ENCODE results near the gene ST8SIA4. TPM values are rescaled to one million over a fixed set of nuclear protein-coding genes. Genes with fewer than 3 reads are reported as not detected.

ST8SIA4 gene
- total RNA-seq, 4 donors from 2014 or later = 0.37 to 6.0 (median 2.2) TPM

- peaks cover 0 to 16% (median 0%) of the 10 kb centered on the region in 4 donors for H3K4me1 ChIP-seq
- TF ChIP-seq EP300 (IDR thresholded peaks at IDR 0.05; ENCODE audit: low read depth) (no peak), POLR2AphosphoS5 (IDR thresholded peaks at IDR 0.05) (no peak), POLR2A (IDR thresholded peaks at IDR 0.05) (no peak)
- TF ChIP-seq, protein P1, sequence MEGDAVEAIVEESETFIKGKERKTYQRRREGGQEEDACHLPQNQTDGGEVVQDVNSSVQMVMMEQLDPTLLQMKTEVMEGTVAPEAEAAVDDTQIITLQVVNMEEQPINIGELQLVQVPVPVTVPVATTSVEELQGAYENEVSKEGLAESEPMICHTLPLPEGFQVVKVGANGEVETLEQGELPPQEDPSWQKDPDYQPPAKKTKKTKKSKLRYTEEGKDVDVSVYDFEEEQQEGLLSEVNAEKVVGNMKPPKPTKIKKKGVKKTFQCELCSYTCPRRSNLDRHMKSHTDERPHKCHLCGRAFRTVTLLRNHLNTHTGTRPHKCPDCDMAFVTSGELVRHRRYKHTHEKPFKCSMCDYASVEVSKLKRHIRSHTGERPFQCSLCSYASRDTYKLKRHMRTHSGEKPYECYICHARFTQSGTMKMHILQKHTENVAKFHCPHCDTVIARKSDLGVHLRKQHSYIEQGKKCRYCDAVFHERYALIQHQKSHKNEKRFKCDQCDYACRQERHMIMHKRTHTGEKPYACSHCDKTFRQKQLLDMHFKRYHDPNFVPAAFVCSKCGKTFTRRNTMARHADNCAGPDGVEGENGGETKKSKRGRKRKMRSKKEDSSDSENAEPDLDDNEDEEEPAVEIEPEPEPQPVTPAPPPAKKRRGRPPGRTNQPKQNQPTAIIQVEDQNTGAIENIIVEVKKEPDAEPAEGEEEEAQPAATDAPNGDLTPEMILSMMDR (IDR thresholded peaks at IDR 0.05) = no peak
- WGBS, 2 donors (ENCODE audit: low coverage in 1 of 2) = 71 to 79% methylated on average over 5 of the region's 5 CpGs
These were observed 4.4 kb downstream of the ST8SIA4 start for GRCh38 chr5:100898504-100899346.

GRCh38 chr5:100896054-100896453 lies 7.0 kb downstream of the ST8SIA4 start:
- in situ Hi-C loops (cut with MboI; ENCODE audit: low pct_ligation_motif_present in 1 of 4, low pct_unique_long_range_greater_than_20kb in 1 of 4, low sequenced_read_pairs in 3 of 4) (no loop called here), intact Hi-C loops (cut with DNase I; ENCODE audit: low total_unique reads) (no loop called here)
- Histone ChIP-seq H3K27ac (no peak overlapping the region), H3K4me1 (peaks cover 0 to 14% (median 0%) of the 10 kb centered on the region in 4 donors), H3K27me3 (peaks cover 14% of the 10 kb centered on the region), H3K9me3 (no peaks in the 10 kb centered on the region), H3K36me3 (no peaks in the 10 kb centered on the region), H3K4me3 (no peak overlapping the region)
- TF ChIP-seq POLR2AphosphoS5 (IDR thresholded peaks at IDR 0.05) (no peak), POLR2A (IDR thresholded peaks at IDR 0.05) (no peak), EP300 (IDR thresholded peaks at IDR 0.05; ENCODE audit: low read depth) (no peak)
- TF ChIP-seq, protein P1 (IDR thresholded peaks at IDR 0.05) = no peak
- no peak for DNase-seq
- 71 to 80% methylated on average over 2 of the region's 2 CpGs for WGBS, 2 donors (ENCODE audit: low coverage in 1 of 2)

More at GRCh38 chr5:100898504-100899346, 4.4 kb downstream of the ST8SIA4 start:
- H3K27ac ChIP-seq = peak overlapping the region in 2 of 4 donors; percentile 24 to 78
- no peak overlapping the region for H3K4me3 ChIP-seq
- H3K9me3 ChIP-seq = no peaks in the 10 kb centered on the region
- intact Hi-C loops (cut with DNase I; ENCODE audit: low total_unique reads) = no loop called here
- peaks cover 36% of the 10 kb centered on the region for H3K27me3 ChIP-seq
- no peaks in the 10 kb centered on the region for H3K36me3 ChIP-seq
- no peak for DNase-seq
- in situ Hi-C loops (cut with MboI; ENCODE audit: low pct_ligation_motif_present in 1 of 4, low pct_unique_long_range_greater_than_20kb in 1 of 4, low sequenced_read_pairs in 3 of 4) = no loop called here

DNA sequence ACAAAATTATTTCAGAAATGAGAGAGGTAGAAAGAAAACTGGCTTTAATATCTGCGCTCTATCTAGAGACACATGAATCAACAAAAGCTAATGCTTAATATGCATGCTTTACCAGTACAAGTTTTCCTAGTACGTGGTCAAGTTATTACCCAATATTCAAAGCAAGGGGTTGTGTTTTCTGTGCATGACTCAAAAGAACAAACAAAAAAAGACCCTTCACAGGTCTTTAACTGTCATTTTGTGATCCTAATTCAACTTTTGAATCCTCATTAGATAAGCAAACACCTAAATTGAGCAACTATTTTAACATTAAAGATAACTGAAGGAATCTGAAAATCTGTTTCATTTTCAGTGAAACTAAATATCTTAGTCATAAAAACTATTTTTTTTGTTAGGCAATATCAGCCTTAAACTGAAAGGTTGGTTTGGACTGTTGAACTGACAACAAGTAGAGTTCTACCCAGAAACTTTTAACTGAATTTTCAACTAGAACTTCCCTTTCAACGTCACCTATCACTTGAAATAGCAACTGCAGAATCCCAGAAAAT lies 12.5 kb downstream of the ST8SIA4 start:
- H3K36me3 ChIP-seq = no peaks in the 10 kb centered on the region
- no peaks in the 10 kb centered on the region for H3K4me1 ChIP-seq
- in situ Hi-C loops (cut with MboI; ENCODE audit: low pct_ligation_motif_present in 1 of 4, low pct_unique_long_range_greater_than_20kb in 1 of 4, low sequenced_read_pairs in 3 of 4) (no loop called here), intact Hi-C loops (cut with DNase I; ENCODE audit: low total_unique reads) (no loop called here)
- no peaks in the 10 kb centered on the region for H3K27me3 ChIP-seq
- no peak for TF ChIP-seq EP300 (IDR thresholded peaks at IDR 0.05; ENCODE audit: low read depth)
- TF ChIP-seq, protein P1 (IDR thresholded peaks at IDR 0.05) = no peak
- no peak for TF ChIP-seq POLR2A (IDR thresholded peaks at IDR 0.05)
- TF ChIP-seq POLR2AphosphoS5 (IDR thresholded peaks at IDR 0.05) = no peak
- no peak for DNase-seq
- H3K4me3 ChIP-seq = peak overlapping the region in 1 of 4 donors; percentile 24
- 37 to 61% methylated on average over 3 of the region's 3 CpGs for WGBS, 2 donors (ENCODE audit: low coverage in 1 of 2)
- no peaks in the 10 kb centered on the region for H3K9me3 ChIP-seq
- peak overlapping the region in 3 of 4 donors; percentile 31 to 45 (median 40) for H3K27ac ChIP-seq

GRCh38 chr5:100889896-100890295 lies 13.2 kb downstream of the ST8SIA4 start:
- H3K4me3 ChIP-seq = peak overlapping the region in 1 of 4 donors; percentile 24
- DNase-seq = no peak
- intact Hi-C loops (cut with DNase I; ENCODE audit: low total_unique reads) = no loop called here
- no peaks in the 10 kb centered on the region for H3K9me3 ChIP-seq
- in situ Hi-C loops (cut with MboI; ENCODE audit: low pct_ligation_motif_present in 1 of 4, low pct_unique_long_range_greater_than_20kb in 1 of 4, low sequenced_read_pairs in 3 of 4) = no loop called here
- TF ChIP-seq, protein P1 (IDR thresholded peaks at IDR 0.05) = no peak
- TF ChIP-seq EP300 (IDR thresholded peaks at IDR 0.05; ENCODE audit: low read depth) (no peak), POLR2AphosphoS5 (IDR thresholded peaks at IDR 0.05) (no peak), POLR2A (IDR thresholded peaks at IDR 0.05) (no peak)
- WGBS, 2 donors (ENCODE audit: low coverage in 1 of 2) = 41 to 46% methylated on average over 3 of the region's 3 CpGs
- H3K27me3 ChIP-seq = no peaks in the 10 kb centered on the region
- no peaks in the 10 kb centered on the region for H3K36me3 ChIP-seq
- H3K27ac ChIP-seq = peak overlapping the region in 3 of 4 donors; percentile 40 to 45 (median 42)
- no peaks in the 10 kb centered on the region for H3K4me1 ChIP-seq

Data from transverse colon (tissue), 4 donors.